Astrocyte of the spinal cord (primary cell): Measurements from ENCODE around the gene DDX19B.
A peak's percentile ranks its signal among the peaks of the same experiment; 100 is the strongest.

Experiments
- DNase-seq: peaks from one replicate; pipeline ENCODE4 v3.0.0; 2011; ENCODE audit warnings: low read depth, low spot score
- H3K4me3 ChIP-seq: 2 replicates; pipeline ENCODE4 v1.5.1; 2011; ENCODE audit warnings: low read depth, mild to moderate bottlenecking, low read length, moderate library complexity
- in situ Hi-C: cut with HindIII; loops from 2 replicates; pipeline ENCODE4 v1.10.0; 2017; ENCODE audit warnings: low sequenced_read_pairs
- TF ChIP-seq, protein P1 (sequence below): IDR thresholded peaks from 2 replicates; pipeline ENCODE4 v1.5.1; 2012; ENCODE audit warnings: low read depth, mild to moderate bottlenecking, low read length, inconsistent platforms

The DDX19B gene

GRCh38 chr16:70337814-70338213 is 38.8 kb downstream of the DDX19B start:
- in situ Hi-C loops = no loop called here
- TF ChIP-seq, protein P1, sequence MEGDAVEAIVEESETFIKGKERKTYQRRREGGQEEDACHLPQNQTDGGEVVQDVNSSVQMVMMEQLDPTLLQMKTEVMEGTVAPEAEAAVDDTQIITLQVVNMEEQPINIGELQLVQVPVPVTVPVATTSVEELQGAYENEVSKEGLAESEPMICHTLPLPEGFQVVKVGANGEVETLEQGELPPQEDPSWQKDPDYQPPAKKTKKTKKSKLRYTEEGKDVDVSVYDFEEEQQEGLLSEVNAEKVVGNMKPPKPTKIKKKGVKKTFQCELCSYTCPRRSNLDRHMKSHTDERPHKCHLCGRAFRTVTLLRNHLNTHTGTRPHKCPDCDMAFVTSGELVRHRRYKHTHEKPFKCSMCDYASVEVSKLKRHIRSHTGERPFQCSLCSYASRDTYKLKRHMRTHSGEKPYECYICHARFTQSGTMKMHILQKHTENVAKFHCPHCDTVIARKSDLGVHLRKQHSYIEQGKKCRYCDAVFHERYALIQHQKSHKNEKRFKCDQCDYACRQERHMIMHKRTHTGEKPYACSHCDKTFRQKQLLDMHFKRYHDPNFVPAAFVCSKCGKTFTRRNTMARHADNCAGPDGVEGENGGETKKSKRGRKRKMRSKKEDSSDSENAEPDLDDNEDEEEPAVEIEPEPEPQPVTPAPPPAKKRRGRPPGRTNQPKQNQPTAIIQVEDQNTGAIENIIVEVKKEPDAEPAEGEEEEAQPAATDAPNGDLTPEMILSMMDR = no peak

DNA sequence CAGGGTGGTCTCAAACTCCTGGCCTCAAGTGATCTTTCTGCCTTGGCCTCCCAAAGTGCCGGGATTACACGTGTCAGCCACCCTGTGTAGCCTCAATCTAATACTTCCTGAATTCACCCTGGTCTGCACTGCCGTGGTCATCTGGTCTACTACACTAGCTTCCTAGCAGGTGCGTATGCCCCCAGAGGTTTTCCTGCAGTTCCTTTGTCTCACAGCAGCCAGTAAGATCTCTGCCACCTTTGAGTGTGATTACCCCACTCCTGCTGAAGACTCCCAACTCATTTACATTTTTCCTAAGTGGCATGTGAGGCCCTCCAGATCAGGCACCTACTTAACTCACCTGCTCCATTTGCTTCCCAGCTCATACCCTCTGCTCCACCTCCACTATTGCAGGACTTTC is 42.6 kb downstream of the DDX19B start:
- in situ Hi-C loops = no loop called here
- no peak overlapping the region for H3K4me3 ChIP-seq
- TF ChIP-seq, protein P1 = no peak
- DNase-seq = no peak

More at GRCh38 chr16:70337814-70338213, 38.8 kb downstream of the DDX19B start:
- H3K4me3 ChIP-seq = no peak overlapping the region
- no peak for DNase-seq

GRCh38 chr16:70342016-70342415 is 43.0 kb downstream of the DDX19B start:
- in situ Hi-C loops = no loop called here
- TF ChIP-seq, protein P1 = no peak
- DNase-seq = no peak
- H3K4me3 ChIP-seq = no peak overlapping the region

DNA sequence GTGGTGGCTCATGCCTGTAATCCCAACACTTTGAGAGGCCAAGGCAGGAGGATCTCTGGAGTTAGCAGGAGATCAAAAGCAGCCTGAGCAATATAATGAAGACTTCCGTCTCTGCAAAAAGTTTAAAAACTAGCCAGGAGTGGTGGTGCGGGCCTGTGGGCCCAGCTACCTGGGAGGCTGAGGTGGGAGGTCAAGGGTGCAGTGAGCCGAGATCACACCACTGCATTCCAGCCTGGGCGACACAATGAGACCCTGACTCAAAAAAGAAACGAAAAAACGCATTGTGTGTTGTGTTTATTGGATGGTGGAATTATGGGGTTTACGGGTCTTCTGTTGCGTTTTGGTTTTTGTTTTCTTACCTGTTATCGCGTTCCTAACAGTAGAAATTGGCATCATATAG is 46.9 kb downstream of the DDX19B start:
- TF ChIP-seq, protein P1 = no peak
- no peak for DNase-seq
- H3K4me3 ChIP-seq = peak overlapping the region; percentile 98
- in situ Hi-C loops = no loop called here

DNA sequence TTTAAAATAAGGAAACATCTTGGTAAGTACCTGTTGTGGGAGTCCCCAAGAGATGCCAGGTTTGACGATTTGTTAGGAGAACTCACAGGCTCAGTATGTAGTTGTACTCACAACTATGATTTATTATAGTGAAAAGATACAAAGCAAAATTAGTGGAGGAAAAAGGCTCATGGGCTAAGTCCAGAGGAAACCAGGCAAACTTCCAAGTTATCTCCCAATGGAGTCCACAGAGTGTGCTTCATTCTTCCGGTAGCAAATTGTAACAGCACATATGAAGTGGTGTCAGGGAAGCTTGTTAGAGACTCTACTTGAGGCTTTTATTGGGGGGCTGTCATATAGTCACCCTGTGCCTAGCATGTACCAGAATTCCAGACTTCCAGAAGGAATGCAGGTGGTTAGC is 50.0 kb downstream of the DDX19B start:
- in situ Hi-C loops = no loop called here
- no peak overlapping the region for H3K4me3 ChIP-seq
- TF ChIP-seq, protein P1 = no peak
- DNase-seq = no peak

DNA sequence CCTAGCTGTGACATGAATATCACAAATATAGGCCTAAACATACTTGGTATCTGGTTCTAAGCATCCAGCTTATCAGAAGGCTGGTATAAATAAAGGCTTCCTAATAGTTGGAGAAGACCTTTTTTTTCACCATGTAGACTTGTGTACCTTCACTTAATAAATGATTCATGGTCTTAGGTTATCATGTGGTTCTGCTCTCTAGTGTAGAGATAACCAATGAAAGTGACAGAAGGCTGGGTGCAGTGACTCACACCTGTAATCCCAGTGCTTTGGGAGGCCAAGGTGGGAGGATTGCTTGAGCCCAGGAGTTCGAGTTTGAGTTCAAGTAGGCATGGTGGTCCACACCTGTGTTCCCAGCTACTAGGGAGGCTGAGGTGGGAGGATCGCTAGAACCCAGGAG is 50.8 kb downstream of the DDX19B start:
- in situ Hi-C loops = no loop called here
- TF ChIP-seq, protein P1 = no peak
- H3K4me3 ChIP-seq = no peak overlapping the region
- DNase-seq = no peak

- no peak overlapping the region for H3K4me3 ChIP-seq
- in situ Hi-C loops = no loop called here
- TF ChIP-seq, protein P1 = no peak
- no peak for DNase-seq
Measured at GRCh38 chr16:70359552-70359951, 60.6 kb downstream of the DDX19B start.
